Vagina (tissue), 2 donors: ENCODE data around the gene CD300E. TPM values are rescaled to one million over a fixed set of nuclear protein-coding genes. Genes with fewer than 3 reads are reported as not detected.

Source experiments
- DNase-seq, 2 donors: peaks; one replicate each; pipeline ENCODE4 v3.0.0-alpha.2; 2017; ENCODE audit errors: extremely low spot score in 2 of 2
- H3K27ac ChIP-seq: fragments of 200-600 bp; sonication (generic); one replicate; pipeline ENCODE4 v1.5.1; 2019
- H3K27me3 ChIP-seq: fragments of 200-600 bp; sonication (generic); one replicate; pipeline ENCODE4 v1.5.1; 2019
- H3K36me3 ChIP-seq, 2 donors: fragments of 200-600 bp; sonication (generic); one replicate each; pipeline ENCODE4 v1.5.1; 2017 to 2019
- H3K4me1 ChIP-seq: fragments of 200-600 bp; sonication (generic); one replicate; pipeline ENCODE4 v1.5.1; 2019
- H3K4me3 ChIP-seq, 2 donors: fragments of 200-600 bp; sonication (generic); 1 replicate in 1 of 2; 2 replicates in 1 of 2; pipeline ENCODE4 v1.5.1; 2016 to 2019
- H3K9me3 ChIP-seq: fragments of 200-600 bp; sonication (generic); one replicate; pipeline ENCODE4 v1.5.1; 2019
- CTCF ChIP-seq, 3 experiments: fragments of 450-650 bp in 2 of 3; fragments of 200-600 bp in 1 of 3; sonication (generic) in 1 of 3; IDR thresholded peaks; one replicate each; pipeline ENCODE4 v1.5.1; 2017 to 2019; ENCODE audit warnings: antibody characterized with exemption in 3 of 3, mild to moderate bottlenecking in 2 of 3, moderate library complexity in 2 of 3
- POLR2A ChIP-seq, 2 donors: fragments of 450-650 bp; IDR thresholded peaks; one replicate each; pipeline ENCODE4 v1.6.1; 2017; ENCODE audit warnings: antibody characterized with exemption in 2 of 2, mild to moderate bottlenecking in 2 of 2, moderate library complexity in 2 of 2
- POLR2AphosphoS5 ChIP-seq, 2 donors: sonication (generic); formaldehyde crosslinking; IDR thresholded peaks; one replicate each; pipeline ENCODE4 v1.9.0; 2017; ENCODE audit warnings: antibody characterized with exemption in 2 of 2, mild to moderate bottlenecking in 2 of 2, low read depth in 1 of 2; ENCODE audit not compliant: insufficient read depth in 1 of 2
- intact Hi-C: fragments of 100-400 bp; cut with DNase I; formaldehyde crosslinking; loops from one replicate; pipeline ENCODE4 v1.15.1; 2023
- total RNA-seq: library from RNA; depleted of rRNA; stranded (reverse); fragments of >200 nt; gene quantifications from one replicate; pipeline ENCODE4 v1.2.3, GENCODE V29; 2016

The CD300E gene
- total RNA-seq, 1 donor from 2014 or later: 0.98 TPM

- H3K4me1 ChIP-seq: no peaks in the 10 kb centered on the region
- H3K4me3 ChIP-seq: no peak overlapping the region
- no peaks in the 10 kb centered on the region for H3K36me3 ChIP-seq
- H3K27me3 ChIP-seq: no peaks in the 10 kb centered on the region
- TF ChIP-seq POLR2AphosphoS5 (IDR thresholded peaks at IDR 0.05; ENCODE audit: insufficient read depth in 1 of 2, low read depth in 1 of 2) (no peak), CTCF (IDR thresholded peaks at IDR 0.05) (no peak), POLR2A (IDR thresholded peaks at IDR 0.05) (no peak)
- DNase-seq: no peak
- intact Hi-C loops: no loop called here
- H3K9me3 ChIP-seq: no peaks in the 10 kb centered on the region
- H3K27ac ChIP-seq: no peak overlapping the region
Observed at GRCh38 chr17:74585711-74586110, 37.8 kb downstream of the CD300E start.

- Histone ChIP-seq H3K4me3 (no peak overlapping the region), H3K36me3 (no peaks in the 10 kb centered on the region), H3K4me1 (no peaks in the 10 kb centered on the region), H3K27me3 (no peaks in the 10 kb centered on the region), H3K9me3 (no peaks in the 10 kb centered on the region), H3K27ac (no peak overlapping the region)
- TF ChIP-seq POLR2A (IDR thresholded peaks at IDR 0.05): no peak
- no peak for TF ChIP-seq POLR2AphosphoS5 (IDR thresholded peaks at IDR 0.05; ENCODE audit: insufficient read depth in 1 of 2, low read depth in 1 of 2)
- DNase-seq: no peak
- intact Hi-C loops: no loop called here
Observed at GRCh38 chr17:74584292-74585060, 39.1 kb downstream of the CD300E start.

- H3K36me3 ChIP-seq: no peaks in the 10 kb centered on the region
- no peaks in the 10 kb centered on the region for H3K4me1 ChIP-seq
- H3K9me3 ChIP-seq: no peaks in the 10 kb centered on the region
- no peak for DNase-seq
- no peaks in the 10 kb centered on the region for H3K27me3 ChIP-seq
- TF ChIP-seq POLR2AphosphoS5 (IDR thresholded peaks at IDR 0.05; ENCODE audit: insufficient read depth in 1 of 2, low read depth in 1 of 2) (no peak), CTCF (IDR thresholded peaks at IDR 0.05) (no peak), POLR2A (IDR thresholded peaks at IDR 0.05) (no peak)
- no peak overlapping the region for H3K27ac ChIP-seq
- intact Hi-C loops: no loop called here
- no peak overlapping the region for H3K4me3 ChIP-seq
Observed at GRCh38 chr17:74582633-74583032, 40.9 kb downstream of the CD300E start.

- intact Hi-C loops: no loop called here
- Histone ChIP-seq H3K27me3 (no peaks in the 10 kb centered on the region), H3K27ac (no peak overlapping the region), H3K4me3 (no peak overlapping the region), H3K36me3 (no peaks in the 10 kb centered on the region), H3K4me1 (no peaks in the 10 kb centered on the region), H3K9me3 (no peaks in the 10 kb centered on the region)
- TF ChIP-seq POLR2AphosphoS5 (IDR thresholded peaks at IDR 0.05; ENCODE audit: insufficient read depth in 1 of 2, low read depth in 1 of 2) (no peak), CTCF (IDR thresholded peaks at IDR 0.05) (no peak), POLR2A (IDR thresholded peaks at IDR 0.05) (no peak)
- no peak for DNase-seq
Observed at GRCh38 chr17:74579900-74580299, 43.6 kb downstream of the CD300E start.

GRCh38 chr17:74578979-74579378 lies 44.6 kb downstream of the CD300E start:
- intact Hi-C loops: no loop called here
- Histone ChIP-seq H3K4me1 (no peaks in the 10 kb centered on the region), H3K27me3 (no peaks in the 10 kb centered on the region), H3K36me3 (no peaks in the 10 kb centered on the region), H3K9me3 (no peaks in the 10 kb centered on the region), H3K27ac (no peak overlapping the region), H3K4me3 (no peak overlapping the region)
- TF ChIP-seq POLR2AphosphoS5 (IDR thresholded peaks at IDR 0.05; ENCODE audit: insufficient read depth in 1 of 2, low read depth in 1 of 2) (no peak), CTCF (IDR thresholded peaks at IDR 0.05) (no peak), POLR2A (IDR thresholded peaks at IDR 0.05) (no peak)
- no peak for DNase-seq
